GM19023 (cell line): Measurements from ENCODE around the gene P3H2.
"Not testable (repeated sequence)": the region's sequence is repeated elsewhere in the genome, so short reads cannot be mapped to it uniquely, and the experiment has no call there.

Experiments
- ATAC-seq: cut with Tn5 transposase; IDR thresholded peaks from one replicate; pipeline ENCODE4 v1.9.1; 2021; ENCODE audit warnings: mild to moderate bottlenecking, moderate library complexity; ENCODE audit not compliant: unreplicated experiment

P3H2 gene

GRCh38 chr3:189990826-189991225 lies 129.9 kb downstream of the P3H2 start:
- no peak for ATAC-seq

- ATAC-seq: no peak
These were observed 131.8 kb downstream of the P3H2 start for GRCh38 chr3:189988854-189989253.

GRCh38 chr3:189988322-189988721 lies 132.4 kb downstream of the P3H2 start:
- no peak for ATAC-seq

GRCh38 chr3:189985948-189986347 lies 134.7 kb downstream of the P3H2 start:
- ATAC-seq: no peak

GRCh38 chr3:189983612-189984011 lies 137.1 kb downstream of the P3H2 start:
- no peak for ATAC-seq

- ATAC-seq: no peak
These were observed 138.3 kb downstream of the P3H2 start for GRCh38 chr3:189982321-189982945.

GRCh38 chr3:189981668-189982067 lies 139.0 kb downstream of the P3H2 start:
- ATAC-seq: no peak

- ATAC-seq: no peak
These were observed 141.9 kb downstream of the P3H2 start for GRCh38 chr3:189978753-189979152.

GRCh38 chr3:189977174-189977573 lies 143.5 kb downstream of the P3H2 start:
- no peak for ATAC-seq

GRCh38 chr3:189975391-189975990 lies 145.2 kb downstream of the P3H2 start:
- no peak for ATAC-seq

- no peak for ATAC-seq
These were observed 146.3 kb downstream of the P3H2 start for GRCh38 chr3:189974359-189974758.

GRCh38 chr3:189967254-189967865 lies 153.3 kb downstream of the P3H2 start:
- ATAC-seq: no peak

- ATAC-seq: no peak
These were observed 153.9 kb downstream of the P3H2 start for GRCh38 chr3:189966843-189967242.

- ATAC-seq: no peak
These were observed 155.9 kb downstream of the P3H2 start for GRCh38 chr3:189964623-189965332.

- no peak for ATAC-seq
These were observed 158.2 kb downstream of the P3H2 start for GRCh38 chr3:189962466-189962865.

- peak; percentile 80 for ATAC-seq
These were observed 159.1 kb downstream of the P3H2 start for GRCh38 chr3:189961522-189962161.

- ATAC-seq: not testable (repeated sequence)
These were observed 159.6 kb downstream of the P3H2 start for GRCh38 chr3:189961086-189961485.

GRCh38 chr3:189954733-189955665 lies 165.7 kb downstream of the P3H2 start:
- ATAC-seq: no peak

GRCh38 chr3:189953551-189953950 lies 167.1 kb downstream of the P3H2 start:
- no peak for ATAC-seq

- ATAC-seq: no peak
These were observed 168.4 kb downstream of the P3H2 start for GRCh38 chr3:189952272-189952671.
